Right lobe of liver (tissue), 4 donors: ENCODE measurements around the gene CYB561D2.

Source experiments
- CTCF ChIP-seq, 4 donors: fragments of 200-600 bp in 3 of 4; fragments of 450-650 bp in 1 of 4; IDR thresholded peaks; one replicate each; pipeline versions ENCODE4 v1.5.1 to v1.8.0; 2016 to 2022; ENCODE audit warnings: antibody characterized with exemption in 4 of 4, mild to moderate bottlenecking in 2 of 4
- POLR2A ChIP-seq: fragments of 450-650 bp; IDR thresholded peaks from one replicate; pipeline ENCODE4 v1.6.1; 2017; ENCODE audit warnings: antibody characterized with exemption, mild to moderate bottlenecking
- donor health status: DM: no; HTN: no; CAD: no.
- donor health status: DM: no; HTN: no; CAD: no.
- donor health status: DM: no; HTN: yes; CAD: no.

- TF ChIP-seq CTCF (IDR thresholded peaks at IDR 0.05) (no peak), POLR2A (no peak)
Observed at GRCh38 chr3:50375258-50375931, 24.7 kb downstream of the CYB561D2 start.
